COR-L47 (cell line): ENCODE data around the gene CD46.

Source experiments
- DNase-seq: peaks from one replicate; lab custom pipeline; 2025; lab: John Stamatoyannopoulos, UW

Gene CD46

DNA sequence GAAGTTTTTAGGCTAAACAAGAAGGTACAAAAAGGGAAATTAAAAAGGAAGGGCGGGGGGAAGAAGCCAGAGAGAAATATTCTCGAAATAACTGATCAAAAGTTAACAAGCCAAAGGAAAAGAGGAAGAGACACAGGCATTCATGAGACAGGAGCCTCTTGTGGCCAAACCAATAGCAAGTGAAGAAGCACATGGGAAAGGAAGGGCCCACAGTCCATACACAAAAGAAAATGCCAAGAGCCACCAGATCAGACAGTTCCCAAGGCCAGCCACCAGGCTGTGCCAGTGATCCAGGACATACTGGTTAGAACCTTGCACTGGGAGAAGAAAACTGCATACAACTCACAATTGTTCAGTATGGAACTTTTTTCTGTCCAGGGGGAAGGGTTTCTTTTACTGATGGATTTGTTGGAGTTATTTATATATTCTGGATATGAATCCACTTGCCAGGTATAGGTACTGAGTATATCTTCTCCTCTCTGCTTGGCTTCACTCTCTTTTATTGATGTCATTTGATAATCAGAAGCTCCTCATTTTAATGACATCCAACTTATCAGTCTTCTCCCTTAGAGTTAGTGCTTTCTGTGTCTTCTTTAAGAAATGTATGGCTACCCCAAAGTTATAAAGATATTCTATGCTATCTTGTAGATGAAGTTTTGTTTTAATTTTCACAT lies 76.8 kb downstream of the CD46 start:
- peak; percentile 26 for DNase-seq

DNA sequence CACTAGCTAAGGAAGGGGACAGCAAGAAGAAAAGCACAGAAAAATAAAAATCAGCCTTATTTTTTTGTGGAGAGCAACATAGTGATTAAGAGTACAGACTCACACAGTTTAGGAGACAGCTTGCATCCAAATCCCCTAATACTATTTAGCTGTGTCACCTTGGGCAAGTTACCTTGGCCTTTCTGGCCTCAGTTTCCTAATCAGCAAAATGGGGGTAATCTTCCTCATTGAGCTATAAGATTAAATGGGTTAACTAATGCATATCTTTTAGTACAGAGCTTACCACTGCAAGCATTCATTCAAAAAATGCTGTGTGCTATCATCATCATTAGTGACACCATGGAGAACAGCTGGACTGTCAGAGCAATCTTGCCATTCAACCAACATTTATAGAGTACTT lies 77.7 kb downstream of the CD46 start:
- DNase-seq: no peak

DNA sequence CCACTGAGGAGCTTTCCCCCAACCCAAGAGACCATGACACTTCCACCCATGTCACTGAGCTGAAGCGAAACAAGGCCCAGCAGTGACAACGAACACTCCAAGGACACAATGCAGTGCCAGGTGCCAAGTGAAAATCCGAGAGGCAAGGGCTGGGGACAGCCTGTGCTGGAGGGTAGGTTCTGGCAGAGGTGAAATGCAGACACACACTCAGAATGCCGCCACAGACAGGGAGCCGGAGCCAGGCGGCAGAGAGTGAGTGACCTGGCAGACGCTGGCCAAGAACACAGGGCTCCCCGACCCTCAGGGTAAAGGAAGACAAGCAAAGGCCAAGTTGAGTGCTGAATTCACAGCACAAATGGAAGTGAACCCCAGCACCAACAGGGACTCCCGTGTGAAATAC lies 78.9 kb downstream of the CD46 start:
- no peak for DNase-seq

DNA sequence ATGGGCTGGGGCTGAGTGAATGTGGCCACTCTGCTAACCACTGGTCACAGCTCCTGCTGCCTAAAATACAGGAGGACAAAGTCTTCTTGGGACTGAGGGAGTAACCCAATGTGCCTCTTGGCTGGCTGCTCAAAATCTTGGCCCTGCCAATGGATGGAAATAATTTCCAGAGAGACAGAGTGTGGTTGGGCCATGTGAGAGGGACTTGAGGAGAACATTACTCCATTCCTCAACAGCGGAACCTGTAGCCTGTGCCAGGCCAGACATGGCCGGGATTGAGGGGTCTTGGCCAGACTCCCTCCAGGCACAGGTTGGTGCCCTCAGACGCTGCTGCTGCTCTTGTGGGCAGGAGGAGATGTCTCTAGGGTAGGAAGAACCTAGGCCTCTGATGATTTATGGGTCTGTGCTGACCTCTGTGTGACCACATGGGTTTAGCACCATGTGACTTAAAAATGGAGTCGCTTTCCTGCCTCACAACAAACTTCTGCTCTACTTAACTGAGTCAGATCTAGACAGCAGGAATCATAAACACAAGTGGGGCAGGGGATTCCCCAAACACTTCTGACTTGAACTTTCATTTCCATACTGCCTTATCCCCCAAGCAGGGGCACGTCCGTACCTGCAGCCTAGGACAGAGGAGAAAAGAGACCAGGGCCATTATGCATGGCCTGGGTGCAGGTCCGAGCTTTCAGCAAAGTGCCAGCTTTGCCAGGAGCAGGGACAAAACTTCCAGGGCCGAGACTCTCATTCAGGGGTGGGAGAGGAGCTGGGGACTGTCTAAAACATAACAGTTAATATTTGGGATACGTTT lies 79.9 kb downstream of the CD46 start:
- DNase-seq: no peak

DNA sequence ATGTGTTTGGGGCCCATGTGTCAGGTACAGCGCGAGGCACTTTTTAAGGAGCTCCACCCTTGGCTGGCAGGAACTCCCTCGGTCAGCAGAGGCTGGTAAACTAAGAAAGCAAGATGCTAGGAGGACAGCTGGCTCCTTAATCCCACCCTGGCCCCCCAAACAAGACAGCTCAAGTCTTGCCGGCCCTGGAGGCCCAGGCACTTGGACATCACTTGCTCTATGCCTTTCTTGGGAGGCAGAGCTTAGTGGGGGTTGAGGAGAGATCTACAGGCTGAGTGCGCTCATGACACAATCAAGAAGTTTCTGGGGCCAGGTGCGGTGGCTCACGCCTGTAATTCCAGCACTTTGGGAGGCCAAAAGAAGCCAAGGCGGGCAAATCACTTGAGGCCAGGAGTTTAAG lies 80.9 kb downstream of the CD46 start:
- DNase-seq: no peak

DNA sequence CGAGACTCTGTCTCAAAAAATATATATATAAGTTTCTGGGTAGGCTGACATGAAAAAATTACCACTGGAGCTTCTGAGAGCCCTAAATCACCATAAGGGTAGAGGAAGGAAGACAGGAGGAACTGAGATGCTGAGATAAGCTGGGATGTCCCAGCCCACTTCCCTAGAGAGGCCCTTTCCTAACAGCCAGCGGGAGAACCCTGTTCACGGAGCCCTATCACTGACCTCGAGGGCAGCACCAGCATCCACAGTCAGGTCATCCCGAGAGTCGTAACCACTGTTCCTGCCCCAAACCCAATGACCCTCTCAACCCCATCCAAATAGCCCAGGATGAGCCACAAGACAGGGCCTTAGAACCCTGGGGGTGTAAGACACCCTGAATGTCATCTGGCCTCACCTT lies 81.5 kb downstream of the CD46 start:
- no peak for DNase-seq

DNA sequence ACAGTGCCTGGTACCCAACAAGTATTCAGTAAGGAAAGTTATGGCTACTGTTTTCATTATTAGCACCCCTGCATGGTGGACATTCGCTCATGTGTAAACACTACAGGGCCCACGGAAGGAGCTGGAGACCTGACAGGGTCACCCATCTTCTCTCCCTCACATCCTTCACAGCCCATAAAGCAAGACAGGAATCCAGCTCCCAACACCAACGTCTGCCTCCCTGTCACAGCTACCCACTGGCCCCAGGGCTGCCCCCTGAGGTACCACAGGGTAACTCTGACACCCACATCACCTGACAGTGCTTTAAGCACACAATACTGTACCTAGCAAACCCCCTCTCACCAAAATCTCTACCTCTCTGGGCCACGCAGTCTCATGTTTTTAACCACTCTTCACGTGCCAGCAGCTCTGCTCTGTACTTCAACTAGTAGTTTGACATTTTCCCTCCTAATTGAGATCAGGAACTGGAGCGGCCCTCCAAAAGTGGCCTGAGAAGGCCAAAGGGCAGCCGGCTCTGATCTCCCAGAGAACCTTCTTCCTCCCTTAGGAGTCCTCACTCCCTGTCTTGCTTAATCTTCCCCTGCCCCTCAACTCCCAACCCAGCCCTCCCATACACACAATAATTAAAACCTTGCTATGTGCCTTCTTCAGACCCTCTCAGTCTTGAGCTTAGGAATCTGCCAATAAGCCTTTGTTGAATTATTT lies 82.3 kb downstream of the CD46 start:
- no peak for DNase-seq

DNA sequence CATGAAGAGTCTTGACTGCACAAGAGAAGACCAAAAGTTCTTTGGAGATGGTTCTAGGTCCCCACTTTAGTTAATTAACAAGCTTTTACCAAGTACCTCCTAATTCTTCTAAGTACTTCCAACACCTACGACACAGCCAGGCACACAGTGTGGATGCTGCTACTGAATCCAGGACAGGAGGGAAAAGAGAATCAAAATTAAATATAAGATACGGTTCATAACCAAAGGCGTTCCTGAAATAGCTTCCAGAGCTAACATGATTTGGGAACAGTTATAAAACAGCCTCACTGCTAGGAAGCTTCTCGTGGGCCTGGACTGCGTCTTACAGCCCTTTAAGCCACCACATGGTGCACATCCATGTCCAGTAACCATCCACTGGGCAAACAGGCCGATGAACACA lies 84.1 kb downstream of the CD46 start:
- DNase-seq: no peak

DNA sequence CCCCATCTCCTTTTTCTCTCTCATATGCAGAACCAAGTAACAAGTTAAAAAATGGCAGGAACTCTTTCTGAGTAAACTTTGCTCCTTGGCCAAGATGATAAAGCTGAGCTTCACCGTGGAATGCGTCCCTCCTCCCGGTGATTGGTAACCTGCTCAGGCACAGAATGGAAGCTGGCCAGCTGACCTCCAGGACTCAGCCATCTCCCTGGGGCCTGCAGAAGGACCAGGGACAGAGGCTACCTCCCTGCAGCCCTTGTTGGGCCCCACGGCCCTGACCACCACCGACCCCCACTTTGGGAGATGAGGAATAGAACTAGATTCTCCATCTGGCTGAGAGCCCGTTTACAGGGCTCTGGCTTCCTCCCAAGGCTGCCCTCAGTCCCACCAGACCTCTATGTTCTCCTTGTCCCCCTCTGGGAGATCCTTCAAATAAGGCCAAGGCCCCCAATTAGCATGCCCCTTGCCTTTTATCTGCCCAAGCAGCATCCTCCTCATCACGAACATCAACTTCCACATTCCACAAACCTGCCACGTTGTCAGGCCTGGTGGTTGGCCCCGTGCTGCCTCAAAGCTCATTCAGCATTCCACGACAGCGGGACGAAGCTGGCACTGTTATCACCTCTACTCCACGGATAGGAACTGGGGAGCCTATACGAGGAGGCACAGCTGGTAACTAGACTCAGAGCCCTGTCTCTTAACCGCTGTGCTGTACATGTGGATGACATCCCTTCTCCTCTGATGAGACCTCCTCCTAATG lies 84.9 kb downstream of the CD46 start:
- no peak for DNase-seq

DNA sequence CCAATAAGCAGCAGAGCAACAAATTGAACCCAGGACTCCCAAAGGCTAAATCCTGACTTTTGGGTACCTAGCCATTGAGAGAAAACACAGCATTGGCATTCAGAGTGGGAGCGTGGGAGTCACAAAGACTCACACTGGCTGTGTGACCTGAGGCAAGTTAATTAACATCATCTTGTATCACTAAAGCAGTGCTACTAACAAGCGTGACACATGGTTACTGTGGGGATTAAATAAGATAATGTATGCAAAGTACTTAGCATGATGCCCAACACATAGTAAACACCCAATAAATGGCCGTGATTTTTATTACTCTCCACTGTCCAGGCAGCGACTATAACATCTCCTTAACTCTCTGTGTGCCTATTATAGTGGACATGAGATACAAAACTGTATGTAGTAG lies 85.8 kb downstream of the CD46 start:
- no peak for DNase-seq

DNA sequence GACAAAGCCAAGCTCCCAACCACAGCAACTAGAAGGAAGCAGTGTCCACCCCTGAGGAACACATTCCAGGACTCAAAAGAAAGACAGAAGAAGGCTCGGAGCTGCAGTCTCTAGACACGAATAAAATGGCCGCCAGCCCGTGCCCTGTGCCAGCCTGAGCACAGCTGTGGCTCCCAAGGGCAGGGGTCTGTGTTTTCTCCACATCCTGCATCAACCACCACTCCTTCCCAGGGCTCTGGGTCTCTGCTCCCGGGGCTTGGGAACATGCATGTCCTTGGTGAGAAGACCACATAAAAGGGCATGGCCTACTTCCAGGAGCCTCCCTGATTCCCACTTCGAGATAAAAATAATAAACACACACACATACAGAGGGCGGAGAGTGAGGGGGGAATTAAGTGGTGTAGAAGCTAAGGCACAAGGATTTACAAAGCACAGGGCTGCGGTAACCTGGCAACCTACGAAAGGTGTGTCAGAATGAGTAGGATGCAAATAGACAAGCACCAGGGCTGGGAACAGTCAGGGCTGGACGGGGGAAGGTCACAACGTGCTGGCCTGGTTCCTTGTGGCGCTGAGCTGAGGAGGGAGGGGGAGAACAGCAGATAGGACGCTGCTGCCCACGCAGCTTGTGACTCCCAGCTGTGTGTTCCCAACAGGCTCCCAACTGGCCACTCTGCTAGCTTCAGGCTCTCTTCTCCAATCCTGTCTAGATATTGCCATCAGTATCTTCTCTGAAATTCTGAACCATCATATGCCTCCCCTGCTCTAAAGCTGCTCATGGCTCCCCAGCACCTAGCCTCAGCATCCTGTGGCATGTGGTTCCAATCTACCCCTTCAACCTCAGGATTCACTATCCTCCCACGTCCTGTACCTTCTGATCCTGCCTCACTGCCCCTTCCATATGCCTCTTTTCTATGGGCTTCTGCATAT lies 86.6 kb downstream of the CD46 start:
- DNase-seq: no peak

DNA sequence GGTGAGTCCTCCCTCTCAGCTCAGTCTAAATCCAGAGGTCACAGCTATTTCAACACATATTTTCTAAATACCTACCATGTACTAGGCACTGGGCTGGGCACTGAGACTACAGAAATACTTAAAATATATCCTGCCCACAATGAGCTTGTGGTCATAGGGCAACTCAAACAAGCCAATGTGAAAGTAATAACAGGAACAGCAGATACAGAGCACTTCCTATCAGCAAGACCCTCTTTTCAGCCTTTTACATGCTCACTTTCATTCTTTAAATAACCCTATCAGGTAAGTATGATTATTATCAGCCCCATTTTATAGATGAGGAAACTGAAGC lies 87.2 kb downstream of the CD46 start:
- DNase-seq: no peak

DNA sequence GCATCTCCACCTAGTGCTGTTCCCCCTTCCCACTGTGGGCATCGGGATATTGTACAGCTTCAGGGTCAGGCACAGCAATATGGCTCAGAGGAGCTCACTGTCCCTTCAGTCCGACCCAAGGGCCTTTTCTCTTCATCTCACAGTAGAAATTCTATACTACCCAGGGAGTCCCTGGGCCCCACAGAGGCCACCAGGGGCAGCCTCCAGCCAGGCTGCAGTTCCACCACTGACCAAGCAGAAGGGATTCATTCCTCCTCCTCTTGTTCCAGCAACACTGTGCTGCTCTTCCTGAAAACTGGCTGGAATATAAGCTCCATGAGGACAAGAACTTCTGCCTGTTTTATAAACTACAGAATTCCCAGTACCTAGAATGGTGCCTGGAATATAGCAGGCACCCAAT lies 88.5 kb downstream of the CD46 start:
- no peak for DNase-seq

DNA sequence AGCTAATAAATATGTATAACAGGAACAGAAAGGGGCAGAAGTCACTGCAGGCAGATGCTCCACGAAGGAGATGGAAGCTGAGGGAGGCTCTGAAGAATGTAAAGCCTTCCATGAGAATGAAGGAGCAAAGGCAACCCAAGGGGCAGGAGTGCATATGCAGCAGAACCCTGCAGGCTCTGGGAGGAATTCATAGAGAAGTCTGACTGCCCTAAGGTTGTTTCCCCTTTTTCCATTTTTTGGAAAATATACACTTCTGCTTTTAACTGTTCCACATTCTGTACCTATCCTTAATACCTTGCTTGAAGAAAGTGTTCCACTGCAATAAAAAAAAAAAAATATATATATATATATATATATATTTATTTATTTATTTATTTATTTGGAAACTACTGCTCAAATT lies 89.4 kb downstream of the CD46 start:
- DNase-seq: no peak

DNA sequence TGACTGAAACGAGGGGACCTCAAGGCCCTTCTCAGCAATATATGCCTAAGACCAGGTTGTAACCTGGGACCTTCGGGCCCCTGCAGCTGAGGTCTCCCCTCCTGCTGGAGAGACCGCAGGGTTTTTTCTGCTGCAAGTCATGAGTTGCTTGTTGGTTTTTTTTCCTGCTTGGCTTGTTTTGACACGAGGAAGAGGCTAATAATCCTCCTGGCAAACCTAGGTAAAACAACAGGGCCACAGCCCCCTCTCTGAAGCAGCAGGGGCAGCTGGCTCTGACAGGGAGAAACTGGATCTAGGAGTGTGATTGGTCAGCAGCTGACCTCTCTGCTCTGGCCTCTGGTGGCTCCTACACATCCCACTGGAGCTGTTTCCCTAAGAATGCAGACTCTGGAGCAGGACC lies 90.0 kb downstream of the CD46 start:
- DNase-seq: no peak

DNA sequence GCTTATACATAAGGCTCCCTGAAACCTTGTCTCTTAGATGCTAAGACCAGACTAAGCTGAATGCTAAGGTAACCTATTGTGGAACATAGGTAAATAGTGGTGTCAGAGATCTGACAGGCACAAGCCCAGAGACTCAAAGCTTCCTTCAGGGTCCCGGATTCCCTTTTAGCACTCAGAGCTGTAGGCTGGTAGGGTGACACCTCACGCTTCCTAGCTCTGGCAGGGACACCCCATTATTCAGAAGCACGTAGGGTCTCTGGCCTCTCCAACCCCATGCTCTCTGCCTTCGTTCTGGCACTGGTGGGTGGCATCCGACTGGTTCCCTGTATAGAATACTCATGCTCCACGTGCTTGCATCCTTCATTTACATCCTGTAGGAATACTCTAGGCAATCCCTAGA lies 90.7 kb downstream of the CD46 start:
- DNase-seq: no peak

DNA sequence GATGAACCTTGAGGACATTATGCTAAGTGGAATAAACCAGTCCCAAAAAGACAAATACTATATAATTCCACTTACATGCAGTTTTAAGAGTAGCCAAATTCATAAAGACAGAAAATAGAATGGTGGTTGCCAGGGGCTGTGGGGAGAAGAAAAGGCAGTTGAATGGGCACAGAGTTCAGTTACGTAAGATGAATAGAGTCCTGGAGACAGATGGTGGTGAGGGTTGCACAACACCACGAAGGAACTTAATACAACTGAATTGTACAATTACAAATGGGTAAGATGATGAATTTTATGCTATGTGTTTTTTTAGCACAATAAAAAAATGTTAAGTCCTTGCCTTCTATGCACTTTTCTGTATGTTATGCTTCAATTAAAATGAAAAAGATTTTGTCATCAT lies 92.5 kb downstream of the CD46 start:
- DNase-seq: no peak
